Measurements from ENCODE around the gene NHS.

DNA sequence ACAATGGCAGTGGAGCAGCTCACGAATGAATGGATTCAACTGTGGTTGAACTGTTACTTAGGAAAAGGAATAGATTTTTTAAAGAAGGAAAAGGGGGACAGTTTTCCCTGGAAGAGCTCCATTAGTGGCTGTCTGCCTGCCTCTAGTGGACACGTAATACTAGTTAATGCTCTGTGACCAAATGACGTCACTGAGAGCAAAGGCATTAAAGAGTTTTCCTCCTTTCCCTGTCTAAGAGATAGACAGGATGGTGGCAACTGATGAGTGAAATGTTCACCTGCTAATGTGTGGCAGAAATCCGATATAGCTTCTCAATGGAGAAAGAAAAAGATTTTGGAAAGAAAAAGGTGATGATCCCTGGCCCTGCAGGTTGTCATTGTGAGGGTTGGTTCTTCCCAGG lies 310.0 kb downstream of the NHS start:
- TF ChIP-seq, protein P1, sequence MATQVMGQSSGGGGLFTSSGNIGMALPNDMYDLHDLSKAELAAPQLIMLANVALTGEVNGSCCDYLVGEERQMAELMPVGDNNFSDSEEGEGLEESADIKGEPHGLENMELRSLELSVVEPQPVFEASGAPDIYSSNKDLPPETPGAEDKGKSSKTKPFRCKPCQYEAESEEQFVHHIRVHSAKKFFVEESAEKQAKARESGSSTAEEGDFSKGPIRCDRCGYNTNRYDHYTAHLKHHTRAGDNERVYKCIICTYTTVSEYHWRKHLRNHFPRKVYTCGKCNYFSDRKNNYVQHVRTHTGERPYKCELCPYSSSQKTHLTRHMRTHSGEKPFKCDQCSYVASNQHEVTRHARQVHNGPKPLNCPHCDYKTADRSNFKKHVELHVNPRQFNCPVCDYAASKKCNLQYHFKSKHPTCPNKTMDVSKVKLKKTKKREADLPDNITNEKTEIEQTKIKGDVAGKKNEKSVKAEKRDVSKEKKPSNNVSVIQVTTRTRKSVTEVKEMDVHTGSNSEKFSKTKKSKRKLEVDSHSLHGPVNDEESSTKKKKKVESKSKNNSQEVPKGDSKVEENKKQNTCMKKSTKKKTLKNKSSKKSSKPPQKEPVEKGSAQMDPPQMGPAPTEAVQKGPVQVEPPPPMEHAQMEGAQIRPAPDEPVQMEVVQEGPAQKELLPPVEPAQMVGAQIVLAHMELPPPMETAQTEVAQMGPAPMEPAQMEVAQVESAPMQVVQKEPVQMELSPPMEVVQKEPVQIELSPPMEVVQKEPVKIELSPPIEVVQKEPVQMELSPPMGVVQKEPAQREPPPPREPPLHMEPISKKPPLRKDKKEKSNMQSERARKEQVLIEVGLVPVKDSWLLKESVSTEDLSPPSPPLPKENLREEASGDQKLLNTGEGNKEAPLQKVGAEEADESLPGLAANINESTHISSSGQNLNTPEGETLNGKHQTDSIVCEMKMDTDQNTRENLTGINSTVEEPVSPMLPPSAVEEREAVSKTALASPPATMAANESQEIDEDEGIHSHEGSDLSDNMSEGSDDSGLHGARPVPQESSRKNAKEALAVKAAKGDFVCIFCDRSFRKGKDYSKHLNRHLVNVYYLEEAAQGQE (IDR thresholded peaks at IDR 0.05; ENCODE audit: insufficient read depth in 1 of 2, low read depth in 2 of 2, low read length in 2 of 2): no peak
- TF ChIP-seq TAF1 (IDR thresholded peaks at IDR 0.05; ENCODE audit: borderline replicate concordance, insufficient read depth, low read length) (no peak), POLR2AphosphoS5 (IDR thresholded peaks at IDR 0.05; ENCODE audit: low read depth, low read length) (no peak)

All from PFSK-1 (cell line).